DMS53 treated with DMSO at 0.1 percent for 48 hours (cell line): Measurements from ENCODE around the gene MT1HL1.
A peak's percentile ranks its signal among the peaks of the same experiment; 100 is the strongest.

Experiments used
- DNase-seq: peaks from one replicate; lab custom pipeline; 2025; ENCODE audit not compliant: unreplicated experiment; lab: John Stamatoyannopoulos, UW

MT1HL1 gene

GRCh38 chr1:236979149-236979900 lies 24.9 kb downstream of the MT1HL1 start:
- DNase-seq = no peak

DNA sequence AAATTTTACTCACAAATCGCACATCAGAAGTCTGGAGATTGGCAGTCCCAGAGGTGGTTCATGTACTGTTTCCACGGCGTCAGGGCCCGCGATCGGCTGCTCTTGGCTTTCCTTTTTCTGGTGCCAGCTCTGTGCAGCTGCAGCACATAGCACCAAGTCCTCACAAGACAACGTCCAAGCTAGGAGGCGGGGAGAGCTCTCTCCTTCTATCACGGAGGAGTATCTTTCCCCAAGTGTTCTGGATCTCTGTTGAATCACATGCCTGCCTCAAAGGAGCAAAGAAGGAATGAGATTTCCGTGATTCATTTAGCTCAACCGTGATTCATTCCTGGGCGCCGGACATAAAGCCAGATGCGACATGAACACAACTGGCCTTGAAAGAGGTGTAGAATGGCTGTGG lies 25.5 kb downstream of the MT1HL1 start:
- no peak for DNase-seq

- no peak for DNase-seq
These were observed 28.8 kb downstream of the MT1HL1 start for GRCh38 chr1:236975461-236975860.

DNA sequence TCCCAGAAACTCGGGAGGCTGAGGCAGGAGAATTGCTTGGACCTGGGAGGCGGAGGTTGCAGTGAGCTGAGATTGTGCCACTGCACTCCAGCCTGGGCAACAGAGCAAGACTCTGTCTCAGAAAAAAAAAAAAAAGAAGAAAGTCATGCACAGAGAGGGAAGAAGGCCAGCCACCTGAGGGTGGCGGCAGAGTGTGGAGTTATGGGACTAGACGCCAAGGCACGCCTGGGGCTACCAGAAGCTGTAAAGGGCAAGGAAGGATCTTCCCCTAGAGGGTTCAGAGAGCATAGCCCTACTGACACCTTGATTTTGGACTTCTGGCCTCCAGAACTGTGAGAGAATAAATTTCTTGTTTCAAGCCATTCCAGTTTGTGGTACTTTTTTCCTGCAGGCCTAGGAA lies 30.2 kb downstream of the MT1HL1 start:
- DNase-seq = peak; percentile 2

GRCh38 chr1:236966636-236967035 lies 37.6 kb downstream of the MT1HL1 start:
- no peak for DNase-seq

DNA sequence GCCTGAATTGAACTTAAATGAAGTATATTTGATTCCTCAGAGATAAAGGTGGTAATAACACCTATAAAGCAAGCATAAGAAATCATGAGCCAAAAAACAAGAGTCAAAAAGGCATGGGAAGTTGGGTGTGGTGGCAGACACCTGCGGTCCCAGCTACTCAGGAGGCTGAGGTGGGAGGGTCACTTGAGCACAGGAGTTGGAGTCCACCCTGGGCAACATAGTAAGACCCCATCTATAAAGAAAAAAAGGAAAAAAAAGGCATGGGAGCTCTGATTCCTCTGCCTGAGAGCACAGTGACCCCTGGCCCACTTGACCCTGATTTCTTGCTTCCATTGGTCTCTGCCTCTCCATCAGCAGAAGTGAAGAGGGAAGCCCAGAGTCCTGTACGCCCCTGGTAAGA lies 40.3 kb downstream of the MT1HL1 start:
- no peak for DNase-seq

- no peak for DNase-seq
These were observed 45.1 kb downstream of the MT1HL1 start for GRCh38 chr1:236959112-236959511.

DNA sequence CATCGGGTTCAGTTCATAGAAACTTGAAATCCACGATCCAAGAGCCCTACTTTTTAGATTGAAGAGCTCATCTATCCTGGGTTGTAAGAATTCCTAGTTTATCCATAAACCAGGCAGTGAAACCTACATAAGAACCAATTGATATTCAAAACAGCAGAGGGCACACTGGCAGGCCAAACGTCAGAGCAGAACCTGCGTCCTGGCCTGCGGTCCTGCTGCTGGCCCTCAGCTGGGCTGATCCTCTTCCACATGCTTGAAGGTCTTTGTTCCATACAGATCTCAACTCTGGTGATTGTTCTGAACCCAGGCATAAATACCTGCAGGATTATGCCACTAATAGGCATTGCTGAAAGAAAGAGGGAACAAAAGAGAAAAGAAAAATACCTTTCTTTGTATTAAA lies 47.0 kb downstream of the MT1HL1 start:
- no peak for DNase-seq
